GM12878 (cell line): ENCODE measurements around the gene TMEM63C. TPM values are rescaled to one million over a fixed set of nuclear protein-coding genes. Genes with fewer than 3 reads are reported as not detected.

Source experiments
- ATAC-seq: fragments of 200-7000 bp; cut with Tn5 transposase; 3 replicates; pipeline ENCODE4 v1.9.1; 2020; ENCODE audit warnings: mild to moderate bottlenecking, moderate library complexity
- BruUV-seq: library from RNA; stranded (reverse); fragments of 400-500 nt; replicated peaks from 2 replicates; lab custom pipeline; 2021; lab: Mats Ljungman, UMichigan
- CTCF ChIA-PET: fragments of 300-600 bp; sonication (Branson Sonifier 250); formaldehyde crosslinking; extraction: SDS; loops from one replicate; lab custom pipeline; 2021; ENCODE audit warnings: inconsistent platforms; lab: Yijun Ruan, JAX
- POLR2A ChIA-PET: fragments of 350-600 bp; formaldehyde crosslinking; extraction: SDS; loops from one replicate; lab custom pipeline; 2021; ENCODE audit warnings: inconsistent platforms; lab: Charles Lee
- RAD21 ChIA-PET: fragments of 300-600 bp; sonication (Branson Sonifier 250); formaldehyde crosslinking; loops from one replicate; lab custom pipeline; 2023; ENCODE audit warnings: antibody characterized with exemption; ENCODE audit not compliant: unreplicated experiment; lab: Charles Lee
- SMC1A ChIA-PET: fragments of 300-600 bp; sonication (Branson Sonifier 250); formaldehyde crosslinking; loops from one replicate; lab custom pipeline; 2023; ENCODE audit not compliant: unreplicated experiment, uncharacterized antibody; lab: Charles Lee
- DNase-seq: peaks from one replicate; pipeline ENCODE4 v3.0.0-alpha.2; 2011; ENCODE audit warnings: low read depth, low spot score
- FAIRE-seq: peaks from 3 replicates; lab custom pipeline; 2011; peaks lifted over from hg19 to GRCh38; lab: Jason Lieb, UNC
- H2AFZ ChIP-seq: 2 replicates; pipeline ENCODE4 v1.6.0; 2011; ENCODE audit warnings: low read depth, low read length, control low read depth; ENCODE audit not compliant: control insufficient read depth
- H3K27ac ChIP-seq: 2 replicates; pipeline ENCODE4 v1.5.1; 2011; ENCODE audit warnings: control low read depth; ENCODE audit not compliant: control insufficient read depth, insufficient read depth
- H3K27me3 ChIP-seq, 2 experiments: replicated peaks in 1 of 2; 2 replicates each; pipeline versions ENCODE4 v1.6.0 to v1.6.1; 2011; ENCODE audit warnings: low read length in 1 of 2; ENCODE audit not compliant: control insufficient read depth in 2 of 2, insufficient read depth in 2 of 2
- H3K36me3 ChIP-seq, 2 experiments: 2 replicates each; pipeline ENCODE4 v1.5.1; 2011; ENCODE audit warnings: low read length in 1 of 2; ENCODE audit not compliant: control insufficient read depth in 2 of 2, insufficient read depth in 2 of 2
- H3K4me1 ChIP-seq: 2 replicates; pipeline ENCODE4 v1.6.1; 2011; ENCODE audit warnings: mild to moderate bottlenecking, low read length, moderate library complexity, mixed read lengths; ENCODE audit not compliant: control insufficient read depth, insufficient read depth
- H3K4me2 ChIP-seq: 2 replicates; pipeline ENCODE4 v1.6.0; 2011; ENCODE audit warnings: control low read depth; ENCODE audit not compliant: control insufficient read depth, insufficient read depth
- H3K4me3 ChIP-seq: fragments of 200-600 bp; sonication (generic); 2 replicates; pipeline ENCODE4 v1.5.1; 2016
- H3K79me2 ChIP-seq: 2 replicates; pipeline ENCODE4 v1.6.0; 2011; ENCODE audit warnings: low read length; ENCODE audit not compliant: control insufficient read depth, insufficient read depth
- H3K9ac ChIP-seq: 2 replicates; pipeline ENCODE4 v1.8.0; 2011; ENCODE audit warnings: low read length, control low read depth, mixed read lengths; ENCODE audit not compliant: control insufficient read depth, insufficient read depth
- H3K9me3 ChIP-seq: replicated peaks from 3 replicates; pipeline ENCODE4 v1.5.1; 2011; ENCODE audit warnings: mild to moderate bottlenecking, low read length; ENCODE audit not compliant: control insufficient read depth, insufficient read depth
- H4K20me1 ChIP-seq: 2 replicates; pipeline ENCODE4 v1.6.0; 2011; ENCODE audit not compliant: control insufficient read depth, insufficient read depth
- CBX5 ChIP-seq: sonication (generic); IDR thresholded peaks from 2 replicates; pipeline ENCODE4 v1.6.1; 2016; ENCODE audit warnings: low read depth, moderate library complexity, mild to moderate bottlenecking, inconsistent platforms
- CREM ChIP-seq: IDR thresholded peaks from 2 replicates; pipeline ENCODE4 v1.6.1; 2014; ENCODE audit warnings: antibody characterized with exemption, low read depth
- FOXM1 ChIP-seq: IDR thresholded peaks from 2 replicates; pipeline ENCODE4 v1.6.1; 2012; ENCODE audit warnings: low read depth, mild to moderate bottlenecking, inconsistent platforms, low read length, moderate library complexity
- HDAC2 ChIP-seq: fragments of 200-600 bp; sonication (generic); IDR thresholded peaks from 2 replicates; pipeline ENCODE4 v1.6.1; 2017
- MTA3 ChIP-seq: IDR thresholded peaks from 2 replicates; pipeline ENCODE4 v1.6.1; 2012; ENCODE audit warnings: low read length, inconsistent platforms, borderline replicate concordance
- NFXL1 ChIP-seq: fragments of 450-650 bp; IDR thresholded peaks from 2 replicates; pipeline ENCODE4 v1.6.1; 2017; ENCODE audit warnings: antibody characterized with exemption, mild to moderate bottlenecking, borderline replicate concordance
- POLR2AphosphoS2 ChIP-seq: IDR thresholded peaks from 2 replicates; pipeline ENCODE4 v1.6.1; 2011; ENCODE audit warnings: low read depth, mild to moderate bottlenecking, low read length, improper control_type of control experiment, moderate library complexity
- POU2F2 ChIP-seq: IDR thresholded peaks from 3 replicates; pipeline ENCODE4 v1.6.1; 2011; ENCODE audit warnings: low read depth, mild to moderate bottlenecking, low read length, borderline replicate concordance
- RFX5 ChIP-seq: IDR thresholded peaks from 2 replicates; pipeline ENCODE4 v1.6.1; 2011; ENCODE audit warnings: low read depth, low read length, improper control_type of control experiment
- TCF12 ChIP-seq: IDR thresholded peaks from 2 replicates; pipeline ENCODE4 v1.6.1; 2011; ENCODE audit warnings: low read depth, mild to moderate bottlenecking, low read length
- WGBS: methylation state at CpG from one replicate; pipeline ENCODE4 v1.1.6; 2016; ENCODE audit warnings: low lambda C conversion rate; ENCODE audit not compliant: insufficient replicate concordance, insufficient coverage; ENCODE audit errors: missing lambda C conversion rate; 5-methylcytosine and 5-hydroxymethylcytosine counted together
- in situ Hi-C: fragments of 300-500 bp; cut with MboI; formaldehyde crosslinking; loops from 9 replicates; pipeline ENCODE4 v1.14.3; 2018; ENCODE audit warnings: mixed read lengths
- intact Hi-C: fragments of 100-400 bp; cut with micrococcal nuclease; formaldehyde crosslinking; loops from one replicate; pipeline ENCODE4 v1.14.2; 2022; ENCODE audit not compliant: unreplicated experiment
- polyA plus RNA-seq, 11 experiments: library from polyadenylated mRNA; depleted of rRNA in 4 of 11; unstranded in 6 of 11; stranded (reverse) in 5 of 11; fragments of >200 nt; fragmentation: Nextera tagmentation in 4 of 11; fragmentation: Illumina TruSeq in 1 of 11; extraction: Ambion mirVana in 4 of 11; extraction: Trizol in 1 of 11; gene quantifications; 1 replicate in 1 of 11; 2 replicates in 10 of 11; pipeline versions ENCODE4 v1.2.1 to v1.2.3, GENCODE V29; 2011 to 2016; ENCODE audit warnings: inconsistent platforms in 2 of 11, missing spikeins in 2 of 11, low read depth in 1 of 11
- total RNA-seq, 4 experiments: library from RNA; depleted of rRNA in 3 of 4; stranded (reverse); fragments of >200 nt in 3 of 4; fragmentation: Illumina TruSeq in 1 of 4; extraction: Trizol in 1 of 4; gene quantifications; 2 replicates each; pipeline versions ENCODE4 v1.2.1 to v1.2.3, GENCODE V29; 2013 to 2021
- TF ChIP-seq, protein P1 (sequence below): fragments of 450-650 bp; conservative IDR thresholded peaks from 2 replicates; pipeline ENCODE4 v1.6.1; 2017; ENCODE audit warnings: mild to moderate bottlenecking, moderate library complexity
- TF ChIP-seq, protein P2 (sequence below): fragments of 450-650 bp; IDR thresholded peaks from 2 replicates; pipeline ENCODE4 v1.6.1; 2017; ENCODE audit warnings: antibody characterized with exemption, mild to moderate bottlenecking, moderate library complexity
- TF ChIP-seq, protein P3 (sequence below): fragments of 450-650 bp; IDR thresholded peaks from 2 replicates; pipeline ENCODE4 v1.6.1; 2016; ENCODE audit warnings: mild to moderate bottlenecking, moderate library complexity, borderline replicate concordance

Gene TMEM63C
- total and polyA plus RNA-seq, 10 of the 15 experiments (the other 5 are each of a cell fraction or from before 2014, with no cell fraction given): 0.06 to 1.3 (median 0.39) TPM; not detected in 4

DNA sequence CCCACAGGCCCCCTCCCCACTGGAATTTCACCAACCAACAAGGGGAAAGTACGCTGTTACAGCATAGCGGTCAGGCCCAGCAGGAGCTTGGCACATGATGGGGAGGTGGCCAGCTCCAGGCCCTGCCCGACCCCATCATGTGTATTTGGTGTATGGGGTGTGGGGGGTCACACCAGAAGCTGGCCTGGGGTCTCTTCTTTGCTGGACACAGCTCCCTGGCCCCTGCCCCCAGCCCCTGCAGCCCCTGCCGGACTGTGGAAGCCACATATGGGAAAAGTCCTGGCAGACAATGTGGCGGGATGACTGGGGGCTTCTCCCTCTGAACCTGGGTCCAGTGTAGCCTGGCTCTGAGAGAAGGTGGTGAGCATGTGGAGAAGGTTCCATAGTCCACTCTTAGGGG is 77.0 kb downstream of the TMEM63C start:
- Histone ChIP-seq H2AFZ (no peak overlapping the region), H3K9me3 (no peaks in the 10 kb centered on the region), H3K4me3 (no peak overlapping the region), H4K20me1 (no peaks in the 10 kb centered on the region), H3K27ac (no peak overlapping the region), H3K4me1 (no peaks in the 10 kb centered on the region), H3K27me3 (peaks cover 0 to 5% of the 10 kb centered on the region in 2 experiments; a peak in 3 of 4 replicates), H3K9ac (no peak overlapping the region), H3K36me3 (no peaks in the 10 kb centered on the region)
- RAD21 ChIA-PET: no interaction called here
- no TSS peak for BruUV-seq
- in situ Hi-C loops (no loop called here), intact Hi-C loops (no loop called here)
- POLR2A ChIA-PET: no interaction called here
- ATAC-seq (no peak), FAIRE-seq (no peak), DNase-seq (no peak)
- CTCF ChIA-PET: no interaction called here
- SMC1A ChIA-PET: no interaction called here
- no peak for TF ChIP-seq RFX5
- no peak for TF ChIP-seq POLR2AphosphoS2
- TF ChIP-seq, protein P1, sequence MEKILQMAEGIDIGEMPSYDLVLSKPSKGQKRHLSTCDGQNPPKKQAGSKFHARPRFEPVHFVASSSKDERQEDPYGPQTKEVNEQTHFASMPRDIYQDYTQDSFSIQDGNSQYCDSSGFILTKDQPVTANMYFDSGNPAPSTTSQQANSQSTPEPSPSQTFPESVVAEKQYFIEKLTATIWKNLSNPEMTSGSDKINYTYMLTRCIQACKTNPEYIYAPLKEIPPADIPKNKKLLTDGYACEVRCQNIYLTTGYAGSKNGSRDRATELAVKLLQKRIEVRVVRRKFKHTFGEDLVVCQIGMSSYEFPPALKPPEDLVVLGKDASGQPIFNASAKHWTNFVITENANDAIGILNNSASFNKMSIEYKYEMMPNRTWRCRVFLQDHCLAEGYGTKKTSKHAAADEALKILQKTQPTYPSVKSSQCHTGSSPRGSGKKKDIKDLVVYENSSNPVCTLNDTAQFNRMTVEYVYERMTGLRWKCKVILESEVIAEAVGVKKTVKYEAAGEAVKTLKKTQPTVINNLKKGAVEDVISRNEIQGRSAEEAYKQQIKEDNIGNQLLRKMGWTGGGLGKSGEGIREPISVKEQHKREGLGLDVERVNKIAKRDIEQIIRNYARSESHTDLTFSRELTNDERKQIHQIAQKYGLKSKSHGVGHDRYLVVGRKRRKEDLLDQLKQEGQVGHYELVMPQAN: no peak
- TF ChIP-seq NFXL1: no peak
- no peak for TF ChIP-seq CBX5
- TF ChIP-seq FOXM1: no peak
- TF ChIP-seq HDAC2: no peak
- TF ChIP-seq POU2F2: no peak
- TF ChIP-seq, protein P2, sequence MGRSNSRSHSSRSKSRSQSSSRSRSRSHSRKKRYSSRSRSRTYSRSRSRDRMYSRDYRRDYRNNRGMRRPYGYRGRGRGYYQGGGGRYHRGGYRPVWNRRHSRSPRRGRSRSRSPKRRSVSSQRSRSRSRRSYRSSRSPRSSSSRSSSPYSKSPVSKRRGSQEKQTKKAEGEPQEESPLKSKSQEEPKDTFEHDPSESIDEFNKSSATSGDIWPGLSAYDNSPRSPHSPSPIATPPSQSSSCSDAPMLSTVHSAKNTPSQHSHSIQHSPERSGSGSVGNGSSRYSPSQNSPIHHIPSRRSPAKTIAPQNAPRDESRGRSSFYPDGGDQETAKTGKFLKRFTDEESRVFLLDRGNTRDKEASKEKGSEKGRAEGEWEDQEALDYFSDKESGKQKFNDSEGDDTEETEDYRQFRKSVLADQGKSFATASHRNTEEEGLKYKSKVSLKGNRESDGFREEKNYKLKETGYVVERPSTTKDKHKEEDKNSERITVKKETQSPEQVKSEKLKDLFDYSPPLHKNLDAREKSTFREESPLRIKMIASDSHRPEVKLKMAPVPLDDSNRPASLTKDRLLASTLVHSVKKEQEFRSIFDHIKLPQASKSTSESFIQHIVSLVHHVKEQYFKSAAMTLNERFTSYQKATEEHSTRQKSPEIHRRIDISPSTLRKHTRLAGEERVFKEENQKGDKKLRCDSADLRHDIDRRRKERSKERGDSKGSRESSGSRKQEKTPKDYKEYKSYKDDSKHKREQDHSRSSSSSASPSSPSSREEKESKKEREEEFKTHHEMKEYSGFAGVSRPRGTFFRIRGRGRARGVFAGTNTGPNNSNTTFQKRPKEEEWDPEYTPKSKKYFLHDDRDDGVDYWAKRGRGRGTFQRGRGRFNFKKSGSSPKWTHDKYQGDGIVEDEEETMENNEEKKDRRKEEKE: no peak
- TF ChIP-seq, protein P3, sequence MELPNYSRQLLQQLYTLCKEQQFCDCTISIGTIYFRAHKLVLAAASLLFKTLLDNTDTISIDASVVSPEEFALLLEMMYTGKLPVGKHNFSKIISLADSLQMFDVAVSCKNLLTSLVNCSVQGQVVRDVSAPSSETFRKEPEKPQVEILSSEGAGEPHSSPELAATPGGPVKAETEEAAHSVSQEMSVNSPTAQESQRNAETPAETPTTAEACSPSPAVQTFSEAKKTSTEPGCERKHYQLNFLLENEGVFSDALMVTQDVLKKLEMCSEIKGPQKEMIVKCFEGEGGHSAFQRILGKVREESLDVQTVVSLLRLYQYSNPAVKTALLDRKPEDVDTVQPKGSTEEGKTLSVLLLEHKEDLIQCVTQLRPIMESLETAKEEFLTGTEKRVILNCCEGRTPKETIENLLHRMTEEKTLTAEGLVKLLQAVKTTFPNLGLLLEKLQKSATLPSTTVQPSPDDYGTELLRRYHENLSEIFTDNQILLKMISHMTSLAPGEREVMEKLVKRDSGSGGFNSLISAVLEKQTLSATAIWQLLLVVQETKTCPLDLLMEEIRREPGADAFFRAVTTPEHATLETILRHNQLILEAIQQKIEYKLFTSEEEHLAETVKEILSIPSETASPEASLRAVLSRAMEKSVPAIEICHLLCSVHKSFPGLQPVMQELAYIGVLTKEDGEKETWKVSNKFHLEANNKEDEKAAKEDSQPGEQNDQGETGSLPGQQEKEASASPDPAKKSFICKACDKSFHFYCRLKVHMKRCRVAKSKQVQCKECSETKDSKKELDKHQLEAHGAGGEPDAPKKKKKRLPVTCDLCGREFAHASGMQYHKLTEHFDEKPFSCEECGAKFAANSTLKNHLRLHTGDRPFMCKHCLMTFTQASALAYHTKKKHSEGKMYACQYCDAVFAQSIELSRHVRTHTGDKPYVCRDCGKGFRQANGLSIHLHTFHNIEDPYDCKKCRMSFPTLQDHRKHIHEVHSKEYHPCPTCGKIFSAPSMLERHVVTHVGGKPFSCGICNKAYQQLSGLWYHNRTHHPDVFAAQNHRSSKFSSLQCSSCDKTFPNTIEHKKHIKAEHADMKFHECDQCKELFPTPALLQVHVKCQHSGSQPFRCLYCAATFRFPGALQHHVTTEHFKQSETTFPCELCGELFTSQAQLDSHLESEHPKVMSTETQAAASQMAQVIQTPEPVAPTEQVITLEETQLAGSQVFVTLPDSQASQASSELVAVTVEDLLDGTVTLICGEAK: no peak
- TF ChIP-seq MTA3: no peak
- TF ChIP-seq CREM: no peak
- no peak for TF ChIP-seq TCF12
- TF ChIP-seq, all 136 proteins: peak for 0
- 41% methylated on average over 5 of the region's 5 CpGs for WGBS
- no peaks in the 10 kb centered on the region for H3K79me2 ChIP-seq
- no peak overlapping the region for H3K4me2 ChIP-seq
